Measurements from ENCODE around the gene AKR1C2.
"Not testable (repeated sequence)": the region's sequence is repeated elsewhere in the genome, so short reads cannot be mapped to it uniquely, and the experiment has no call there.

AKR1C2 gene

GRCh38 chr10:4984971-4985594 lies 18.6 kb downstream of the AKR1C2 start:
- DNase-seq = no peak

DNA sequence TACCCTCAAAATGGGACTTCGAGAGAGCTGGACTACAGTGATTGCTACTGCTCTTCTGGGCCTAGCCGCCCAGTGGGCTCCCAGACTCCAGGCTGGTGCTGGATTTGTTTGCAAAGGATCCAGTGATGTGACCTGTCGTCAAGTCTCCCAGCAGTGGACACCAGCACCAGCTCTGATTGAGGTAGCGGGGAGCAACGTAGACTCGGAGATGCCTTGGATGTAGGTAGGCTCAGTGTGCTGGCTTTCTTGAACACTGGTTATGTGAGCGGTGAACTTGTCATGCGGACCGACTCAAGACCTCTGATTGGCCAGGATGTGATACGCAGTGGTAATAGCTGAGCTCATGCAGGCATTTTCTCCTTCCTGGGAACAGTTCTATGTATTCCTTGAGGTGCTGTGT lies 19.4 kb downstream of the AKR1C2 start:
- DNase-seq = no peak

DNA sequence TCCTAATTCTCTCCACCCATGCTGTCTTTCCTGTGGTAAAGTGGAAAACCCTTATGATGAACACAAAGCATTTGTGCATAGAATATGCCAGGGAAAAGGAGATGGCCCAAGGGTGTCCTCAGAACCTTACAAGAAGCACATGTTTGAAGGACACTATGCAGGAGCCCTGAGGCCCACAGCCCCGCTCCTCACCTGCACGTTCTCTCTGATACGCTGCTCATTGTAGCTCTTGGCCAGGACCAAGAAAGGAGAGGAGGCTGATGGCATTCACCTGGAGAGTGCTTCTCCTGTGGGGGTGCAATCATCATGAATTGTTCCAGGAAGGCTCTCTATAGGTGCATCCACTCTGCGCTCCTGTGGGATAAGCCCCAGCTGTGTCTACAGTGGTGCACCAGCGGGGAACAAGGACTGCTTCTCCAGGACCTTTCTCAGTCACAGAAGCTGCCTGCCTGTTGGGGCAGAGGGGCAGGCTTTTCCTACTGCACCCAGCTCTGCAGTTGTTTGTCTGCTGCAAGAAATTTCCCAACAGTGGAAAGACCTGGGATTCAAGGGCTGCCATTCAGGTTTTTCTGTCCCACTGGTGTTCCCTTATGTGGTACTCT lies 19.9 kb downstream of the AKR1C2 start:
- no peak for DNase-seq

DNA sequence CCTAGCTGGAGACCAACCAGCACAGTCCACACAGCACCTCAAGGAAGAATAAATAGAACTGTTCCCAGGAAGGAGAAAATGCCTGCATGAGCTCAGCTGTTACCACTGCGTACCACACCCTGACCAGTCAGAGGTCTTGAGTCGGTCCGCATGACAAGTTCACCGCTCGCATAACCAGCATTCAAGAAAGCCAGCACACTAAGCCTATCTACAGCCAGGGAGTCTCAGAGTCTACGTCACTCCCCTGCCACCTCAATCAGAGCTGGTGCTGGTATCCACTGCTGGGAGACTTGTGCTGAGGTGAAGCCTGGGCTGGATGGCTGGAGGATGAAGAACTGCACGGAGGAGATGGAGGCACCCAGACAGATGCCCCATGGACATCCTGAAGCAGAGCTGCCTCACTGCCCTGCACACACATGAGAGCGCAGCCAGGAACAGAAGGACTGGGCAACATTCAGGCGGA lies 20.9 kb downstream of the AKR1C2 start:
- DNase-seq = no peak

DNA sequence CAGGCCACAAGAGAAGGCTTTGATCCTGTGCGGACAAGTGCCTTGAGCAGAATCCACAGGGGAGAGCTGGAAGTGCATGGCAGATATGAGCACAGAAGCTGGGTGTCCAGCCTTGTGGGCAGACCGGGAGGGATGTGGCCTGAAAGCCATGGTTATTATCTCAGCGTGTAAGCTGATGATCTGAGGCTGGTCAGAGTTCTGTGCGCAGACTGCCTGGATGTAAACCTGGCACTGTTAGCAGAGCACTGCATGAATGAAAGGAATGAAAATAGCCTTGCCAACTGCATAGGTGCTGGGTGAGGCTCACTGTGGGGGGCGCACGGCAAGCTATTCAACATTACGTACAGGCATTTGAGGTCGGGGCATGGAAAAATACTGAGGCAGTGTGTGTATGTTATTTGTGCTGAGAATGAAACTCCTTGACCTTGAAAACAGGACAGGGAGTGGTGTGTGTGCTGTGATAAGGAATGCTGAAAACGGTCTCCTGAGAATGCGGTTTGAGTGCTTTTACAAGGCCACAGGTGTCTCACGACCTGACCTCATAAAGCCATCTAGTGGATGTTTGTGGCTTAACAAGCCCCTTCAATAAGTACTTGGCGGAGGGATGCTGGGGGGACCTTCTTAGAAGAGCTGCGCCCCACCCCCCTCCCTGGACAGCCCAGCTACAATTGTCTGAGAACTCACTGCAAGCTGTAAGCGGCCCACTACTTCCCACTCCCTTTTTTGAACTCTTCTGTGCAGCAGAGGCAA lies 21.8 kb downstream of the AKR1C2 start:
- peak; percentile 16 for DNase-seq

DNA sequence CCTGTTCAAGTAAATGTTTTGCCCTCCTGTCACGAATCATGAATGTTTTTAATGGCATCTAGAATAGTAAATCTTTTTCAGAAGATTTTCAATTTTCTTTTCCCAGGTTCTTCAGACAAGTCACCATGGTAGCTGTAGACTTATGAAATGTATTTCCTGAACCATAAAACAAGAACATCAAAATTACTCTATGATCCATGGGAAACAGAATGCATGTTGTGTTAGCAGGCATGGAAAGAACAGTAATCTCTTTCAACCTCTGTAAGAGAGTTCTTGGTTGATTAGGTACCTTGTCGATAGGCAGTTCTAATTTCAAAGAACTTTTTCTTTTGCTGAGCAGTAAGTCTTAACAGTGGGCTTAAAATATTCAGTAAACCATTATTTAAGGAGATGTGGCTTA lies 22.9 kb downstream of the AKR1C2 start:
- no peak for DNase-seq

DNA sequence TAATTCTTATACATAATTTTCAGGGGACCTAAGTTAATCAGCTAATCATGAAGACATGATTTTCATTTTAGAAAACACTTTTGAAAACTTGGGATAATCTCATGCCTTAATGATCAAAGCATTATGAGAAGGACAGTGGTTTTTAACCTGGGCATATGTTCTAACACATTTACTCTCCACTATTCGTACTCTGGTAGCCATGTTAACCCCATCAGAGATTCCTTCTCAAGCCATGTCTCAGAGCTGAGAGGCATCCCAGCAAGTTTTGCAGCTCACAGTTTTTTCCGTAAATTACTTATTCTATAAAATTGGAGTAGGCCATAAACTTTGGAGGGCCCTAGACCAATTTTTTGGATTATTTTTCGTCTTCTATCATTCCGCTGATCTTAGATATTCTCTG lies 24.8 kb downstream of the AKR1C2 start:
- DNase-seq = no peak

DNA sequence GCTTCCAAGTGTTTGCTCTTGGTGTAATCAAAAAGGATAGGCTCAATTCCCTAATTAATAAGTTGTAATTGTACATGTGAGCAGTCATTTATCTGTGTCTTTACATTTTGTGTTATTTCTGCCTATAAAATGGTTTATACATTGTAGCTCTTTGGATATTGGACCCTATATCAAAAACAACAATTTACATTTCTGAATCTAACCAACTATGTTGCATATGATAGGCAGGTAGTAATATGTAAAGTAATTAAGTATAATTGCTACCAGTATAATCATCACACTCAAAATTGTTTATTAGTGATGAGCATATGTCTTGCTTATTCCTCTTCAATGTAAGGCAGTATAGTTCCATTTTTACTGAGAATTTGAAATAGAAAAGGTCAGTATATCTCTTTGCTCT lies 26.6 kb downstream of the AKR1C2 start:
- no peak for DNase-seq

GRCh38 chr10:4974400-4974799 lies 29.3 kb downstream of the AKR1C2 start:
- not testable (repeated sequence) for DNase-seq

DNA sequence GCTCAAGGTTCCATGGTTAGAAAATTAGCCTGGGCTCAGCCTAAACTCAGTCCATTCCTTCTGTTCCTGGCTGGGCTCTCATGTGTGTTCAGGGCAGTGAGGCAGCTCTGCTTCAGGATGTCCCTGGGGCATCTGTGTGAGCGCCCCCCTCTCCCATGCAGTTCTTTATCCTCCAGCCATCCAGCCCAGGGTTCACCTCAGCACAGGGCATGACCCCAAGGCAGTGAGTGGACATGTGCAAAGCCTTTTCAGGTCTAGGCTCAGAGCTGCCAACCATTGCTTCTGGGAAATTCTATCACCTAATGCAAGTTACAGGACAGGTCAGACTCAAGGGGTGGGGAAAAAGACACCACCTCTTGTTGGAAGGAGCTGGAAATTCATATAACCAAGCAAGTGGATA lies 30.4 kb downstream of the AKR1C2 start:
- not testable (repeated sequence) for DNase-seq

DNA sequence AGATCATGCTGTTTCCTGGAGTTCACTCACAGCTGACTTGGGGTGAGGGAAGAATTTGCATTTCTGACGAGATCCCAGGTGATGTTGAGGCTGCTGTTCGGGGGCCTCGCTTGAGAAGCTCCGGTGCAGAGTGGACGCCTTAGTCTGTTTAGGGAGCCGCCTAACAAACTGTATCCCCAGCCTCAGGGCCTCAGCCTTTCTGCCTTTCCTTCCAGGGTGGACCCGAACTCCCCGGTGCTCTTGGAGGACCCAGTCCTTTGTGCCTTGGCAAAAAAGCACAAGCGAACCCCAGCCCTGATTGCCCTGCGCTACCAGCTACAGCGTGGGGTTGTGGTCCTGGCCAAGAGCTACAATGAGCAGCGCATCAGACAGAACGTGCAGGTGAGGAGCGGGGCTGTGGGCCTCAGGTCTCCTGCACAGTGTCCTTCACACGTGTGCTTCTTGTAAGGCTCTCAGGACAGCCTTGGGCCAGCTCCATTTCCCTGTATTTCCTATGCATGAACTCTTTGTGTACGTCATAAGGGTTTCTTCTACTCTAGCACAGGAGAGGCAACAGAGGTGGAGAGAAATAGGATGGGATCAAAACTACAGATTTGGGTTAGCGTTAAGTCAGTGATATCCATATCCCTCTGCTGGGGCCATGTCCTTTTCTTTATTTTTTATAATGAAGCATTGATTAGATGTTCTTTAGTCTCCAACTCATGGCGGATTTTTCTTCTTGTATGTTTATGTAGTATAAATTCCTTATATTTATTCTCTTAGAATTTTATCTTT lies 31.1 kb downstream of the AKR1C2 start:
- not testable (repeated sequence) for DNase-seq

- not testable (repeated sequence) for DNase-seq
Observed at GRCh38 chr10:4970362-4970761, 33.3 kb downstream of the AKR1C2 start.

DNA sequence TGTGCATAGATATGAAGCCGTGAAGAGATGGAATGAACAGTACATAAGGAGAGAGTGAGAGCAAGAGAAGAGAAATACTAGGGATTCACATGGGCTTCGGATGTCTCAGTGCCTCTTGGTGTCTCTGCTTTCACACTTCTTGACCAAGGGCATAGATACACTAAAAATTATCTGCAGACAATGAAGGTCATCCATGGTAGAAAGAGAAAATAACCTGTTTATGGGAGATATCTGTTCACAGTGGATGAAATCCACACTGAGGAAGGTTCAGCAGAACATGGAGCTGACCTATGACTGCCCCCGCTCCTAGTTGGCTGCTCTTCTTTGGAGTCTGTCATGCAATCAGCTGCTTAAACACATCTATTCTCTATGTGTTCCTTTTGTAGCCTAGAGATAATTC lies 34.4 kb downstream of the AKR1C2 start:
- DNase-seq = not testable (repeated sequence)

DNA sequence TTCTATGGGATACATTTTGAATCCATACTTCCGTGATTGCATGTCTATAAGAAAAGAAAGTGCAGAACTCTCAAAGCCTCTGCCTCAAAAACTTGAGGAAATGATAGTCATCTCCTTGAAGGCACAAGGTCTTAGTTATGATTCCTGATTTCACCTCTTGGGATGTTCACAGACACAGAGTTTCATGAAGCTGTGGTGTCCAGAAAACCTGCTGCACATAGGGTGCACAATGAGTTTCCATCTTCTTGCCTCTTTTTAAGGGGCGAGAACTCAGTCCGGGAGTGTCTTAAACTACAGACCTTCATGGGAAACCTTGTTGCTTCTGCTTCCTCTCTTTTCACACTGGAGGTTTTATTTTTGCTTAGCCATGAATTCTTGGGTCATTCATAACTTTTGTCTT lies 36.5 kb downstream of the AKR1C2 start:
- DNase-seq = not testable (repeated sequence)

GRCh38 chr10:4965763-4966162 lies 37.9 kb downstream of the AKR1C2 start:
- not testable (repeated sequence) for DNase-seq

GRCh38 chr10:4963815-4964154 lies 39.9 kb downstream of the AKR1C2 start:
- not testable (repeated sequence) for DNase-seq

GRCh38 chr10:4962876-4963814 lies 40.5 kb downstream of the AKR1C2 start, which contains the start of gene AKR1C1:
TSS of gene AKR1C1 (plus strand) at chr10:4963415. CDS start at chr10:4963445, 30 bp downstream.
- not testable (repeated sequence) for DNase-seq

- not testable (repeated sequence) for DNase-seq
Observed at GRCh38 chr10:4962308-4962707, 41.3 kb downstream of the AKR1C2 start.

DNA sequence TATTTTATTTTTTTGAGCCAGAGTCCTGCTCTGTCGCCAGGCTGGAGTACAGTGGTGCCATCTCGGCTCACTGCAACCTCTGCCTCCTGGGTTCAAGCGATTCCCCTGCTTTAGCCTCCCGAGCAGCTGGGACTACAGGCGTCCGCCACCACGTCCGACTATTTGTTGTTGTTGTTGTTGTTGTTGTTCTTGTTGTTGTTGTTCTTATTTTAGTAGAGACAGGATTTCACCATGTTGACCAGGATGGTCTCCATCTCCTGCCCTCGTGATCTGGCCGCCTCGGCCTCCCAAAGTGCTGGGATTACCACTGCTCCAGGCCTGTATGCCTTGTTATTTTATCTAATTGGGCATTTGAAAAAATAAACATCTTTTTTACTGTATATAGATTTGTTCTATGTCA lies 42.1 kb downstream of the AKR1C2 start:
- not testable (repeated sequence) for DNase-seq

DNA sequence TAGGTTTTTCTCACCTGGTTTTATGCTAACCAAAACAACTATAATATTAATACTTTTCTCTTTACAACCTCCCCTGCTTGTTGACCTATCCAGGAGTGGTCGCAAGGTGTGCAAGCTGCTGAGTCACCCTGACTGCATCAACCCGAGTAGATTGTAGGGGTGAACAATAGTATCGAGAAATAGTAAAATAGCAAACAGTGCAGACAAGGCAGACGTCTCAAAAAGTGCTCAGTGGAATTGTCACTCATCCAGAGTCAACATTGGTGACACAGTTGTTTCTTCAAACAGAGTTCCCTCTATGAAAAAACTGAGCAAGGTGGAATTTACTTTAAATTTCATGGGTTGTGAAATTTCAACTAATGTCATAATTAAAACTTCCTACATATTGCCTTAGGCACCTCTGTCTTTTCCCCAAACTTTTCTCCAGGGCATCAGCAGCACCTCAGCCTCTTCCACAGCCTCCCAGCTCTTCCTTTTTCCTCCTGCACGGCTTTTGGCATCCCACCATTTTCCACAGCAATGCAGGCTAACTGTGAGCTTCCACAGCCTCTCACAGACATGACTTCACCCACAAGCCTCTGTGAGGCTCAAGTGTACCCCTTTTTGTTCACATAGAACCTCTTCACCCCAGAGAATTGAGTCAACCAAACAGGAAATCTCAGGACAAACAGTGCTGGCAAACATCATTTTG lies 46.6 kb downstream of the AKR1C2 start:
- not testable (repeated sequence) for DNase-seq

GRCh38 chr10:4956088-4956487 lies 47.6 kb downstream of the AKR1C2 start:
- DNase-seq = not testable (repeated sequence)
